MV-4-11 (cell line): ENCODE measurements around the gene NGEF.

Experiments used
- DNase-seq: peaks from one replicate; lab custom pipeline; 2025; lab: John Stamatoyannopoulos, UW

NGEF gene

DNA sequence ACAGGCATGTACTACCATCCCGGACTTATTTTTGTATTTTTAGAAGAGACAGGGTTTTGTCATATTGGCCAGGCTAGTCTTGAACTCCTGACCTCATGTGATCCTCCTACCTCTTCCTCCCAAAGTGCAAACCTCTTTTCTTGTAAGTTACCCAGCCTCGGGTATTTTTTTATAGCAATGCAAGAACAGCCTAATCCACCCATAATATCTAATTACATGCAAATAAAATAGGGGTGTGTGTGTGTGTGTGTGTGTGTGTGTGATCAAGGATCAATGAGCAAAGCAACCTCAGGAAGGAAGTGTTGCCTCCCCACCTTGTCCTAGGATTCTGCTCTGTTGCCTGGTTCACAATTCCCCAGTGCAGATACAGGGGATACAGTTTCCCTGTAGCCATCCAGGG, 45.6 kb downstream of the NGEF start:
- no peak for DNase-seq

DNA sequence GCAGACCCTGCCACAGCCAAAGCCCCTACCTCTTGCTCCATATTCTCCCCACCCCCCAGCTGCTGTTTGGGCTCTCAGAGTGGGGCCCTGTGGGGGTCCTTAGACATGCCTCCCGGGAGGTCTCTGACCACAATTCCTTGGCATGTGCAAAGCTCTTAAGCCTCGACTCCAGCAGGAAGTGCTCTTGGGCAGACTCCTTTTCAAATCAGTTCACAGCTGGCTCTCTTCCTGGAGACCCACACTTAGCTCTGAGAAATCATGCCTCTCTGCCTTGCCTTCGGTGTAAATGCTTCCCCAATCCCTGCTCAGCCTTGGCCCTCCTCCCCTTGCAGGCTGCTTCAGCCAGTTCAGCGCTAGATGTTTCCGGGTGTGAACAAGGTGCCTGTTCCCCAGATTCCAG, 46.9 kb downstream of the NGEF start:
- DNase-seq, result no peak

DNA sequence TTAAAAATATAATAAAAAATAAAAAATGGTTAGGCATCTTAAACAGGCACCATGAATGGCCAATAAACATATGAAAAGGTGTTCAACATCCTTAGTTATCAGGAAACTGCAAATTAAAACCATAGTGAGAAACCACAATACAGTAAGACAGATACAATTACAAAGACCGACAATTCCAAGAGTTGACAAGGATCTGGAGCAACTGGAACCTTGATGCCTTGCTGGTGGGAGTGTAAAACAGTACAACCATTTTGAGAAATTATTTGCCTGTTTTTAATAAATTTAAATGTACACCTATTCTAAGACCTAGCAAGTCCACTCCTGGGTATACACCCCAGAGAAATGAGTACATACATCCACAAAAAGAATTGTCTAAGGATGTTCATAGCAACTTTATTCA, 49.1 kb downstream of the NGEF start:
- no peak for DNase-seq

DNA sequence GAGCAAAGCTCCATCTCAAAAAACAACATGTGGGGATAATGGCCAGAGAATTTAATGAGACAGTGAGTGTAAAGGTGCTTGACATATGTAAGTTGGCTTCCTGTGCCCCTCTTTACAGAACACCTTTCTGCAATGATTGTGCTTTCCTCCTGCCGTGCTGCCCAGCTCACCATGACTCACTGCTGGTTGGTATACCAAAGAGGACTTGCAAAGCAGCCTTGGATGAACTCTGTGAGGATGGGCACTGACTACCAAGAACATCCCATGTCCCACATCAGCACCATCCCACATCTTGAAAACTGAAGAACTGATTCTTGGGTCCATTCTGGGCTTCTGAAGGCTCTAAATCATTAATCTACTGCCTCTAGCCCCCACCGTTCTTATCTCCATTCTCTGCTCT, 52.2 kb downstream of the NGEF start:
- no peak for DNase-seq

DNA sequence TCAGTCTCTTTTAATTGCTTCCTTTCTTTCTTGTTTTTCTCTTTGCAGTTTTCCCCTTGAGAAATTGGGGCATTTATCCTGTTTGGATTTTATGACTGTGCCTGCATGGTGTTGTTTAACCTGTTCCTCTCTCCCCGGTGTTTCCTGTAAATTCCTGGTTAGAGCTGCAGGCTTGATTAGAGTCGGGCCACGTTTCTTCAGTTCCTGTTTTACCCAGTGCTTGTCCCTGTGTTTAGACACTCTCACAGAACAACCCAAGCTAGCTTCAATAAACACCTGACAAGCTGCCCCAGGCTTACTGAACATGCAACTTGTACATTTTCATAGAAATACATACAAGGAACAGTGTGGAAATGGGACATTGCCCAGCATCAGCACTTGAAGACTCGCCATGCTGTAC, 53.9 kb downstream of the NGEF start:
- DNase-seq, result peak; percentile 24

DNA sequence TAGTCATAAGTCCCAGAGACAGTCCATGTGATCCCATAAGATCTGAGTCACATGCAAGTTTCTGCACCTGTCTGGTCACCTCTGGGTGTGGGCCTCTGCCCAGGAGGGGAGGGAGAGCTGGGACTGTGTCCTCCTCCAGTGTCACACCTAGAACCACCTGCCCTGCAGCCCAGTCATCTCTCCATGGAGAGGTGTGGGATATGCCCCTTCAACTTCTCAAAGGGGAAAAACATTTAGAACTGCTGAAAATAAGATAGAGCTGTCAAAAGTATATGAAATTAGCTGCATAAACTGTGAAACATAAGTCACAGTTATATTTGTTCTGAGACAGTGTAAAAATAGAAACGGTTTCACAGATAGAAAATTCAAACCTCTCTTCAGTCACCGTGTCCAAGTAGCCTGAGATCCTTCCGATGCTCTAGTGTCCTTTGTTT, 55.4 kb downstream of the NGEF start:
- no peak for DNase-seq

DNA sequence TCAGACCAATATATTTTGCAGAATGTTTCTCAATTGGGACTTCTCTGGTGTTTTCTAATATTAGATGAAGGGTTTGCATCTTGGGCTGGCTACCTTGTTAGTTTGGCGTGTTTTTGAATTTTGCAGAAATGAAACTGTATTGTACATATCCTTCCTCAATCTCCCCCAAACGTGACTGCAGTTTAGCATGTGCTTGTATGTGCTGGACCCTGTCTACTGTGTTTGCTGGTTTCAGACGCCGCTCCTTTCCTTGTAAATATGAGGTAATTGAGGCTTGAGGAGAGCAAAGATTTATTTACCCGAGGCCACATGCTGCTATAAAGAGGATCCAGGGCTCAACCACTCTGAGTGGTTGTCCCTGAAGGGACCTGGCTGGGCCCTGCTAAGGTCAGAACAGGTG, 57.2 kb downstream of the NGEF start:
- DNase-seq, result peak; percentile 85

DNA sequence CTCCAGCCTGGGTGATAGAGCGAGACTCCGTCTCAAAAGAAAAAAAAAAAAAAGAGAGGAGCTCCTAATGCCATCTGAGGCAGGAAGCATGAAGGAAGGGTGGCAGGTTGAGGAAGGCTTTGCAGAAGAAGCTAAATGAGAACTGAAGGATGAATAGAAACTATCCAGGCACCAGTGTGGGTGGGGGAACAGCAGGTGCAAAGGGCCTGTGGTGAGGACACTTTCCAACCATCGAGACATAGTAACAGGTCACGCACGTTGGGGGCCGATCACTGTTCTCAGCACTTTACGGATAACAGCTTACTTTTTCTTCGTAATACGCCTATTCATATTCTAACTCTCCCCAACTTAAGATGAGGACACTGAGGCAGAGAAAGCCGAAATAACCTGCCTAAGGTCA, 58.4 kb downstream of the NGEF start:
- DNase-seq, result no peak

DNA sequence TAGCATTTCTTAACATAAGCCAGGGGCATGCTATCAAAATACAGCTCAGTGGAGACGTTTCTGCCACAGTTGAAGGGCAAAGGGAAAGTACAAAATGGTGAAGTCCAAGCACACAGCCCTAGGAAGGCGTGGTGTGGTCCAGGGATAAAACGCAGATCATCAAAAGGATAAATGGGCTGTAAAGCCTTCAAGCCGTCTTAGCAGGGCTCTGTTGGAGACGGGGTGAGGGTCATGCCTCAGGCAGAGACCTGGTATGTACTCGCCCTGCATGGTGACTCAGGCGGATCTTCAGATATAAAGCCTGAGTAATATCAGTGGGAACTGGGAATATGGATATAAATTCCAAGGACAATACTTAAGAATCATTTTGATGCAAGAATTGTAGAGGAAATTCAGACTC, 61.2 kb downstream of the NGEF start:
- no peak for DNase-seq

DNA sequence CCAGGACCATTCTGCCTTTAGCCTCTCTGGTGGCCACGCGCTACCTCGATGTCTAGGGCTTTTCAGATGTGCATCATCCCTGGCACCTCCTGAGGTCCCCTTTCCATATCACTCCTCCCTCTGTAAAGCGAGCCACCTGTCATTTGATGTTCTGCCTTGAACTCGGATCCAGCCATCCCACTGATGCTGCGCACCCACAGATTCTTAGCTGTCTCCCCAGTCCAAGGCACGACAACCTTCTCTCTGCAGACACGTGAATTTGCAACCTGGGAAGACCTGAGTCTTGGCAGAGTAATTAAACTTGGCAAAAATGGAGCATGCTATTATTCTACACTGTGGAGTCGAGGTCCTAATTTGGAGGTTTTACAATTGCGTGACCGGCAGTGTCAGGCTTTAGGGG, 61.9 kb downstream of the NGEF start:
- DNase-seq, result no peak

DNA sequence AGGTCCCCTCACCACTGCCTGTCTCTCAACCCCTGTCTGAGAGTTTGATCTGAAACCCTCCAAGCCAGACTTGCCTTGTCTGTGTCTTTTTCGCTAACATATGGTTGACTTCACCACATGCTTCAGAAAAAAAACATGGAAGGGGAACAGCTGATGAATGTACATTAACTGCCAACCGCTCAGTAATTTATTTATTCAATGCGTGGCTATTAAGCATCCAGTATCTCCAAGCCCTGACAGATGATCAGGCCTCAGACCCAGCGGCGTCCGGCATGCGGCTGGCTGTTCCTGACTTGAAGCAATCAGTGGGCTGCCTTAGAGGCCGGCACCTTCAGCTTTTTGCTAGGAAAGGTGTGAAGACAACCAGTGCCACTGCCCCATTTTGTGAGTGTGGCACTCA, 62.3 kb downstream of the NGEF start:
- no peak for DNase-seq

DNA sequence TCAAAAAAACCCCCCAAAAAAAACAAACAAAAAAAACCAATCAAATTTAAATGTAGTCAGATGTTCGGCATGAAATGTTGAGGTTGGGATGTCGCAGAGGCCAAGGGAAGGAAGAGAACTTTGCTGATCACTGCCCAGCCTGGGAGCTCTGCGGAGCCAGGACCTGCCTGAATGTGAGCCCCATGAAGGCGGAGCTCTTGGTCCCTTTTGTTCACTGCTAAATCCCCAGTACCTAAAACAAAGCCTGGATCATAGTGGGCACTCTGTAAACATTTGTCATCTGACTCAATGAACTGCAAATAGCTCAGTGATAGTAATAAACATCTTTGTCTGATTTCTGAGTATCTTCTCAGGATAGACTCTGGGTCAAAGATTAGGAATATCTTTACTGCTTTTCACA, 64.0 kb downstream of the NGEF start:
- no peak for DNase-seq

DNA sequence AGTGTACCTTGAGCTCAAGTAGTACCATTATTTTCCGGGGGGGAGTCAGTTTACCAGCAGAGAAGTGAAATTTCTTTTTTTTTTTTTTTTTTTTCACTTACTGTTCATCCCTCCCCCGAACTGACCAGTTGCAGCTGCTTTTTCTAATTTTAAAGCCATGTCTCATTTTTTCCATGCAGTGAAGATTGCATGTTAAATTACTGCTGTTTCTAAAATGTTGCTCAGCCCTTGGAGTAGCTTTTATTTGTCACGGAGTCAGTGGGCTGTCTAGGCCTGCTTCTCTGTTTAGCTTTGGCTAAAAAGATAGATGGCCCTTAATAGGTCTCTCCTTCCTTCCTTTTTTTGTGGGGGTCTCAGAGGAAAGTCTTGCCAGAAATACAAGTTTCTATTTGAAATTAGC, 70.2 kb downstream of the NGEF start:
- no peak for DNase-seq

DNA sequence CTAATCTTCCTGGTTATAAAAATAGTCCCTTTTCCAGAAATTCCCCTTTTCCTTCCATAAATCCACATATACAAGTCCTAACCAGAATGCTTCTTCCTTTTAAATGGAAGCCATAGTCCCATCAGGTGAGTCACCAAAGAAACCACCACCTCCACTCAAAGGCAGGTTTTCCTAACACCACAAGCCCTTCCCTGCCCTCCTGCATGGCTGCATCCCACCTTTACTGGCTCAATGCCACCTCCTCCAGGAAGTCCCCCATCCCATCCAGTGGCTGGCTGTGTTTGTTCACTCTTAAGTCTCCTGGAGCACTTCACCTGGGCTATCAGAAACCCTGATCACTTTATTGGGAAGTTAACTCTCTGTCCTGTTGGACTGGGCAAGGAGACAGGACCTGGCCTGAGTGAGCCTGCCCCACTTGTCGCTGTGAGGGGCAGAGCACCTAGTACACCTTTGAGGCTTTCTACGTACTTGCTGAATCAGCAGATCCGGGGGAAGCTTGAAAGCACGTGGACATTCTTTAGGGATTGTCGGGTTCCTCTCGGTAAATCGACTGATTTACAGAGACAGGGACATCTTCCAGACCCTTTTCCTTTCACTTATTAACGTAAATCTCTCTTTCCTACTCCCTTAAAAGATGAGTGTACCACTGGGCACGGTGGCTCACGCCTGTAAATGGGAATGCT, 71.0 kb downstream of the NGEF start:
- no peak for DNase-seq

DNA sequence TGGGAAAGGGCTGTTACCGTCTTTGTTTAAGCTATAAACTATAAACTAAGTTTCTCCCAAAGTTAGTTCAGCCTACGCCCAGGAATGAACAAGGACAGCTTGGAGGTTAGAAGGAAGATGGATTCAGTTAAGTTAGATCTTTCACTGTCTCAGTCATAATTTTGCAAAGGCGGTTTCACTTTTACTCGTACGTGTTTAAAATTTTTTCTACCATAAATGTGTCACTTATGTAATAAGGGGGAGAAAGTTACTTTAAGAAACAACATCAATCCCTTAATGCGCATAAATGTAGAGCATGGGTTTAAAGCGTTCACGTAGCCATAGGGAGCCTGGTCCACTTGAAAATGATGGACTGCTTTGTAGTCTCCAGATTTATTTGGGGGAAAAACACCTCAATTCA, 71.7 kb downstream of the NGEF start:
- DNase-seq, result no peak

DNA sequence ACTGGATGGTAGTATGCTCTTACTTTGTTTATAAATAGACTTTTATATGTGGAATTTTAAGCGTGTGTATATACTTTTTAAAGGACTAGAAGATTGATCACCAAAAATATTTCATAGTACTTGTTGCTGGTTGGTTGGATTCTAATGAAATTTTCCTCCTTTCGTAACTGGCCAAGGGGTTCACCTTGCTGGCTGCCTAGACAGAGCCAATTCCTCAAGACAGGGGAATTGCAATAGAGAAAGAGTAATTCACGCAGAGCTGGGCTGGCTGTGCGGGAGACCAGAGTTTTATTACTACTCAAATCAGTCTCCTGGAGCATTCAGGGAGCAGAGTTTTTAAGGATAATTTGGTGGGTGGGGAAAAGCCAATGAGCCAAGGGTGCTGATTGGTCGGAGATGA, 72.3 kb downstream of the NGEF start:
- DNase-seq, result no peak

DNA sequence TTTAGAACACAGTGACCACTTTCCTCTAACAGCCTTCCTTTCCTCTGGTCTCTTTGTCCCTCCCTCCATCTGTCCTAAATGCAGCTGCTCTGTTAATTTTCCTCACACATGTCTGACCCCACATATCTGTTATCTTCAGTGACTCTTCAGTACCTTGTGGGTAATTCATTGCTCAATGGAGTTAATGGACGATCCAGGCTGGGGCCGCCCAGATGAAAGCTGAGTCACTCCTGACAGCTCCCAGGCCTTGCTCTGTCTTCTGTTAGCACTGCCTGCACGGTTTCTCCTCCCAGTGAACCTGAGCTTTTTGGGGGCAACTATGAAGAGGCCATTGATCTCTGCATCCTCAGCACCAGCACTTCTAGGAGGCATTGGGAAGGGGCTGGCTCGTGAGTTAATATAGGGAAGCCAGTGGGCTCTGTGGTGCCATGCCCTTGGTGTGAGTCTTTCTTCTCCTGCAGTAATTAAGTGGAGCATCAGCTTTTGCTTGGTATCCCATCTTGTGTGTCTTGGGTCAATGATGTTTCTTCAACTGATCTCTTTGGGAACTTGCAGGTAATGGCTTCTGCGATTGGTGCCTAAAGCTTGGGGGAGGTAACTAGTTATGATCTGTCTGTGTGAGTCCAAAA, 75.7 kb downstream of the NGEF start:
- peak; percentile 73 for DNase-seq

DNA sequence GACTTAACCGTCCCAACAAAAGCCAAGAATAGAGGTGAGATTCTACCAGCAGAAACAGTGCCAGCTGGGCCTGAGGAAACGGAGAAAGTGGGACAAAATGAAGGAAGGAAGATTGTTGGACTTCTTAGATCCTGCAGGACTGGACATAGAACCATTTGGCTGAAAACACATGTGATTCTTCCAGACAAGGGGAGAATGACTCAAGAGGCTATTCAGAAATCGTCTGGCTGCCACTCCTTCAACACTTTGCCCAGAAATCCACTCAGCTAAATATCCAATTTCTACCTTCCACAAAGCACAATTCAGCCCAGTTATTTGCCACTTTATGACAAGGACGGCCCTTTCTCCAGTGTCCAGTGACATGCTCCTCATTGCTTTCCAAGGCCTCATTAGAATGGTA, 81.4 kb downstream of the NGEF start:
- DNase-seq, result no peak

DNA sequence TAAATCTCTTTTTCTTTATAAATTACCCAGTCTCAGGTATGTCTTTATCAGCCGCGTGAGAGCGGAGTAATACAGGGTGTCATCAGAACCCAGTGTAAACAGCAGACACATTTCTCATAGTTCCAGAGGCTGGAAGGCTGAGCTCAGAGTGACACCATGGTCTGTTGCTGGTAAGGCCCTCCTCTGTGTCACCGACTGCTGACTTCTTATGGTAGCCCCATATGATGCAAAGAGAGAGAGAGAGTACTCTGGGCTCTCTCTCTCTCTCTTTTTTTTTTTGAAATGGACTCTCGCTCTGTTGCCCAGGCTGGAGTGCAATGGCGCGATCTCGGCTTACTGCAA, 83.0 kb downstream of the NGEF start:
- DNase-seq, result no peak

DNA sequence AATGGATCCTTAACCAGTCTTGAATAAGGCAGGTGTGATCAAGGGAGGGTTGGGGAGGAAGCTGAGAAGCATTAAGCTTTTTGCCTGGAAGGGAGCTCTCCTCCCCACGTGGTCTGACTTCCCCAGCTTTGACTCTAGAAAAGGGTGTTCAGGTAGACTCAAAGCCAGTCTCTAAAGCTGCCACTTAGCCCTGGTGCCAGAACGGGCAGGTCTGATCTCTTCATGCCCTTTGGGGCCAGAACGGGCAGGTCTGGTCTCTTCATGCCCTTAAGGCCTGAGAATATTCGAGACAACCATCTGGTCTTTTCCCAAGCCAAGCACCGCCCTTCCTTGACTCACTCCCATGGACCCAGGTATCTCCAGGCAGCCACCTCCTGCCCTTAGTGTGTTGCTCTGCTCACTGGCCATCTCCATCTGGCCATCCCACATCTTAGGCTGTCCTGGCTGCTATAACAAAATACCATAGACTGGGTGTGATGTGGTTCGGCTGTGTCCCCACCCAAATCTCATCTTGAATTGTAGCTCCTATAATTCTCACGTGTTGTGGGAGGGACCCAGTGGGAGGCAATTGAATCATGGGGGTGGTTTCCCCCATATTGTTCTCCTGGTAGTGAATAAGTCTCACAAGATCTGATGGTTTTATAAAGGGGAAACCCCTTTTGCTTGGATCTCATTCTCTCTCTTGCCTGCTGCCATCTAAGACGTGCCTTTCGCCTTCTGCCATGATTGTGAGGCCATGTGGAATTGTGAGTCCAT, 83.6 kb downstream of the NGEF start:
- no peak for DNase-seq

DNA sequence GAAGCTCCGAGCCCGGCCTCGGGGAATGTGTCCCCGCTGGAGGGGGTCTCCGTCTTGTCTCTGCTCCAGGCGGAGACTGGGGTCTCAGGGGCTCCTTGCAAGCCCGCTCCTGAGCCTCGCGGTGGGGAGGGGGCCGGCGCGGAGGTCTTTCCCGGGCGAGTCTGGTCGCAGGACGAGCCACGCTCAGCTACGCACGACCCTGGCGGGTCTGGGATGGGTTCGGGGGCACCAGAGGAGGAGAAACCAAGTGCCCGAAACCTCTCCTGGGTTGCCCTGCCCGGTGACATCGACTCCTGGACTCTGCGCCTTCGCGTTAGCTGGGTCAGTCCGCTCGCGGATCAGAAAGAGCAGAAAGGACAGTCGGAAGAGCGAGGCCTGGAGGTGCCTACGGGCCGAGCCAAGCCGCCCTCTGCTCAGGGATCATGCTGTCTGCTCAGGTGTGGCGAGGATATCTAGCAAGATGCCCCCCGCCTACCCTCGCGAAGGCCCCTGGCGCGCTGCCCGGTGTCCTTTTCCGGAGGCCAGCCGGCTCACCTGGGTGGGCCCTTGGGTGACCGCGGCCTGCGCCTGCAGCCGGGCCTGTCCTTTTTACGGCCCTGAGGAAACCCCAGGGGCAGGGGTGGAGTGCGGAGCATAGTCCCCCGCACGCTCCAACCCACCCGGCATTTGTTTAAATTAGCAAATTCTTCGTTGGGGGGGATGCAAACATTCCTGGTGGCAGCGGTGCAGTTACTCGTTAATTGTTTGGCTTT, 84.3 kb downstream of the NGEF start:
- DNase-seq, result no peak

DNA sequence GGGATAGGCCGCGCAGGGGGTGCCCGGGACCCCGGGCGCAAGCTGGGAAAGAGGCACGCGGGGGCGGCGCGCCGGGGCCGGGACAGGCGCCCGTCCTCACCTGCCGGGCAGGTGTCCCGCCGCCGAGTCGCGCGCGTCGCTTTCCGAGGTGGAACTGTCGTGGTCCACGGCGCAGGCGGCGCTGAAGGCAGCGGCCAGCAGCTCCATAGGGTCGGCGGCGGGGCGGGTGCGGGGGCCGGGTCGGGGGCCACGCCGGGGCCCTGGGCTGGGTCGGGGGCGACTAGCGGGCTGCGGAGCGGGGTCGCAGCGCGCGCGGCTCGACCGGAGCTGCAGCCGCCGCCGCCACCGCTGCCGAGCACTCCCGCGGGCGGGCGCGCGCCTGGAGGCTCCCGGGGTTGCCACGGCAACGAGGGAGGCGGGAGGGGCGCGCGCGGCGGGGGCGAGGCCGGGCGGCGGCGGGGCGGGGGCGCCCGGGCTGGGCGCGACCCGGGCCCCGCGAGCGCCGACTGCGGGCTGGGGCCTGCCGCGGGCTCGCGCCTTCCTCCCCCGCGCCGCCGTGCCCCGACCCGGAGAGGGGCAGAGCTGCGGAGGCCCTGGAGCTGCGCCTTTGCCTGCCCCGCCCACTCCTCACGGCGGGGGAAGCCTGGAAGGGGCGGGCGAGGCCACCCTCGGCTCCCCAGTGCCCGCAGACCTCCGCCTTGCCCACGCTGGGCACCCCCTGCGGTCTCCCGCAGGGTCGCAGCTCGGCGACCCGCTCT, 85.1 kb downstream of the NGEF start:
- no peak for DNase-seq
